ENCODE results near the gene MRPL33.

Gene MRPL33

GRCh38 chr2:27792759-27793158 is 21.2 kb downstream of the MRPL33 start:
- TF ChIP-seq CTCF (IDR thresholded peaks at IDR 0.05; ENCODE audit: low read depth, low read length, missing control alignments): no peak
- no peak for DNase-seq (ENCODE audit: low read depth)
- in situ Hi-C loops (cut with HindIII; ENCODE audit: low sequenced_read_pairs): no loop called here
- H3K4me3 ChIP-seq (ENCODE audit: low read depth, low read length): no peak overlapping the region

GRCh38 chr2:27795093-27795834 is 23.7 kb downstream of the MRPL33 start:
- H3K4me3 ChIP-seq (ENCODE audit: low read depth, low read length): no peak overlapping the region
- no peak for TF ChIP-seq CTCF (IDR thresholded peaks at IDR 0.05; ENCODE audit: low read depth, low read length, missing control alignments)
- in situ Hi-C loops (cut with HindIII; ENCODE audit: low sequenced_read_pairs): no loop called here
- no peak for DNase-seq (ENCODE audit: low read depth)

GRCh38 chr2:27795868-27796277 is 24.4 kb downstream of the MRPL33 start:
- no peak for TF ChIP-seq CTCF (IDR thresholded peaks at IDR 0.05; ENCODE audit: low read depth, low read length, missing control alignments)
- in situ Hi-C loops (cut with HindIII; ENCODE audit: low sequenced_read_pairs): no loop called here
- no peak overlapping the region for H3K4me3 ChIP-seq (ENCODE audit: low read depth, low read length)
- DNase-seq (ENCODE audit: low read depth): no peak

- TF ChIP-seq CTCF (IDR thresholded peaks at IDR 0.05; ENCODE audit: low read depth, low read length, missing control alignments): no peak
- no peak for DNase-seq (ENCODE audit: low read depth)
- H3K4me3 ChIP-seq (ENCODE audit: low read depth, low read length): no peak overlapping the region
- in situ Hi-C loops (cut with HindIII; ENCODE audit: low sequenced_read_pairs): no loop called here
These were observed 25.6 kb downstream of the MRPL33 start for GRCh38 chr2:27796791-27797765.

GRCh38 chr2:27797841-27798240 is 26.3 kb downstream of the MRPL33 start:
- DNase-seq (ENCODE audit: low read depth): no peak
- in situ Hi-C loops (cut with HindIII; ENCODE audit: low sequenced_read_pairs): no loop called here
- no peak for TF ChIP-seq CTCF (IDR thresholded peaks at IDR 0.05; ENCODE audit: low read depth, low read length, missing control alignments)
- H3K4me3 ChIP-seq (ENCODE audit: low read depth, low read length): no peak overlapping the region

- in situ Hi-C loops (cut with HindIII; ENCODE audit: low sequenced_read_pairs): no loop called here
- DNase-seq (ENCODE audit: low read depth): no peak
- no peak overlapping the region for H3K4me3 ChIP-seq (ENCODE audit: low read depth, low read length)
- no peak for TF ChIP-seq CTCF (IDR thresholded peaks at IDR 0.05; ENCODE audit: low read depth, low read length, missing control alignments)
These were observed 27.0 kb downstream of the MRPL33 start for GRCh38 chr2:27798486-27798885.

Data from astrocyte of the cerebellum (primary cell).